Measurements from ENCODE around the gene MOB3B.

MOB3B gene

GRCh38 chr9:27540502-27540901 is 10.9 kb upstream of the MOB3B start:
- DNase-seq (ENCODE audit: low spot score) = no peak

GRCh38 chr9:27539479-27540441 is 10.1 kb upstream of the MOB3B start:
- no peak for DNase-seq (ENCODE audit: low spot score)

- no peak for DNase-seq (ENCODE audit: low spot score)
Observed at GRCh38 chr9:27538647-27539046, 9.0 kb upstream of the MOB3B start.

- DNase-seq (ENCODE audit: low spot score) = no peak
Observed at GRCh38 chr9:27537756-27538155, 8.1 kb upstream of the MOB3B start.

- no peak for DNase-seq (ENCODE audit: low spot score)
Observed at GRCh38 chr9:27537027-27537435, 7.4 kb upstream of the MOB3B start.

- DNase-seq (ENCODE audit: low spot score) = no peak
Observed at GRCh38 chr9:27536168-27536567, 6.6 kb upstream of the MOB3B start.

GRCh38 chr9:27535701-27536118 is 6.1 kb upstream of the MOB3B start:
- peak; percentile 30 for DNase-seq (ENCODE audit: low spot score)

GRCh38 chr9:27534658-27535209 is 5.1 kb upstream of the MOB3B start:
- no peak for DNase-seq (ENCODE audit: low spot score)

- no peak for DNase-seq (ENCODE audit: low spot score)
Observed at GRCh38 chr9:27534131-27534530, 4.5 kb upstream of the MOB3B start.

- no peak for DNase-seq (ENCODE audit: low spot score)
Observed at GRCh38 chr9:27533311-27533710, 3.7 kb upstream of the MOB3B start.

- no peak for DNase-seq (ENCODE audit: low spot score)
Observed at GRCh38 chr9:27532046-27532445, 2.4 kb upstream of the MOB3B start.

- no peak for DNase-seq (ENCODE audit: low spot score)
Observed at GRCh38 chr9:27530915-27531755, 1.5 kb upstream of the MOB3B start.

GRCh38 chr9:27528886-27529315 is 713 bp downstream of the MOB3B start:
- DNase-seq (ENCODE audit: low spot score) = peak; percentile 42

- peak; percentile 28 for DNase-seq (ENCODE audit: low spot score)
Observed at GRCh38 chr9:27528076-27528885, 1.3 kb downstream of the MOB3B start.

GRCh38 chr9:27527702-27528075 is 1.9 kb downstream of the MOB3B start:
- DNase-seq (ENCODE audit: low spot score) = no peak

GRCh38 chr9:27524236-27524635 is 5.4 kb downstream of the MOB3B start, which contains the start of gene IFNK:
TSS of gene IFNK (plus strand) at chr9:27524290. CDS start at chr9:27524337, 47 bp downstream.
- no peak for DNase-seq (ENCODE audit: low spot score)

GRCh38 chr9:27523141-27523540 is 6.5 kb downstream of the MOB3B start:
- DNase-seq (ENCODE audit: low spot score) = no peak

- DNase-seq (ENCODE audit: low spot score) = no peak
Observed at GRCh38 chr9:27520986-27521385, 8.6 kb downstream of the MOB3B start.

GRCh38 chr9:27519466-27520465 is 9.8 kb downstream of the MOB3B start:
- no peak for DNase-seq (ENCODE audit: low spot score)

- DNase-seq (ENCODE audit: low spot score) = no peak
Observed at GRCh38 chr9:27518809-27519208, 10.8 kb downstream of the MOB3B start.

All from HuH-7 (cell line).